Stimulated activated CD4-positive, alpha-beta T cell treated with anti-CD3 and anti-CD28 coated beads, Interleukin-15, amount 100 ng/mL, for 1 hour (primary cell): ENCODE results near the gene DUSP18.
"Not testable (repeated sequence)": the region's sequence is repeated elsewhere in the genome, so short reads cannot be mapped to it uniquely, and the experiment has no call there.

Experiments
- DNase-seq, 2 donors: peaks; one replicate each; pipeline ENCODE4 v3.0.0-alpha.2; 2020; ENCODE audit warnings: low read depth in 1 of 2, low spot score in 1 of 2

DUSP18 gene

GRCh38 chr22:30679895-30680690, 12.4 kb upstream of the DUSP18 start:
- not testable (repeated sequence) for DNase-seq

- not testable (repeated sequence) for DNase-seq
Observed at GRCh38 chr22:30676565-30676964, 8.9 kb upstream of the DUSP18 start.

GRCh38 chr22:30675436-30675835, 7.8 kb upstream of the DUSP18 start:
- DNase-seq = no peak

GRCh38 chr22:30674482-30674881, 6.8 kb upstream of the DUSP18 start:
- DNase-seq = no peak

GRCh38 chr22:30673136-30673535, 5.5 kb upstream of the DUSP18 start:
- no peak for DNase-seq

- DNase-seq = no peak
Observed at GRCh38 chr22:30671071-30671470, 3.4 kb upstream of the DUSP18 start.

- DNase-seq = no peak
Observed at GRCh38 chr22:30668386-30668710, 673 bp upstream of the DUSP18 start.

GRCh38 chr22:30667107-30667493, 575 bp downstream of the DUSP18 start:
- no peak for DNase-seq

- no peak for DNase-seq
Observed at GRCh38 chr22:30665786-30666185, 1.9 kb downstream of the DUSP18 start.

GRCh38 chr22:30665266-30665665, 2.4 kb downstream of the DUSP18 start:
- DNase-seq = no peak

GRCh38 chr22:30664798-30665197, 2.9 kb downstream of the DUSP18 start:
- no peak for DNase-seq

GRCh38 chr22:30662040-30662439, 5.6 kb downstream of the DUSP18 start:
- DNase-seq = no peak

GRCh38 chr22:30655532-30655931, 12.1 kb downstream of the DUSP18 start:
- DNase-seq = no peak

- DNase-seq = no peak
Observed at GRCh38 chr22:30654361-30654760, 13.3 kb downstream of the DUSP18 start.

- DNase-seq = no peak
Observed at GRCh38 chr22:30652852-30653251, 14.8 kb downstream of the DUSP18 start.

- no peak for DNase-seq
Observed at GRCh38 chr22:30650508-30651116, 17.1 kb downstream of the DUSP18 start.

GRCh38 chr22:30649430-30650007, 18.2 kb downstream of the DUSP18 start:
- peak; percentile 54 to 79 for DNase-seq

GRCh38 chr22:30648825-30649224, 18.9 kb downstream of the DUSP18 start:
- no peak for DNase-seq

GRCh38 chr22:30647536-30647935, 20.1 kb downstream of the DUSP18 start:
- no peak for DNase-seq

- no peak for DNase-seq
Observed at GRCh38 chr22:30646518-30647160, 21.0 kb downstream of the DUSP18 start.

- no peak for DNase-seq
Observed at GRCh38 chr22:30643055-30643875, 24.4 kb downstream of the DUSP18 start.
